Activated CD4-positive, alpha-beta T cell treated with anti-CD3 and anti-CD28 coated beads for 1 hour (primary cell): ENCODE measurements around the gene RHPN2.
"Not testable (repeated sequence)": the region's sequence is repeated elsewhere in the genome, so short reads cannot be mapped to it uniquely, and the experiment has no call there.

Source experiments
- DNase-seq: peaks from one replicate; pipeline ENCODE4 v3.0.0-alpha.2; 2020

The RHPN2 gene

DNA sequence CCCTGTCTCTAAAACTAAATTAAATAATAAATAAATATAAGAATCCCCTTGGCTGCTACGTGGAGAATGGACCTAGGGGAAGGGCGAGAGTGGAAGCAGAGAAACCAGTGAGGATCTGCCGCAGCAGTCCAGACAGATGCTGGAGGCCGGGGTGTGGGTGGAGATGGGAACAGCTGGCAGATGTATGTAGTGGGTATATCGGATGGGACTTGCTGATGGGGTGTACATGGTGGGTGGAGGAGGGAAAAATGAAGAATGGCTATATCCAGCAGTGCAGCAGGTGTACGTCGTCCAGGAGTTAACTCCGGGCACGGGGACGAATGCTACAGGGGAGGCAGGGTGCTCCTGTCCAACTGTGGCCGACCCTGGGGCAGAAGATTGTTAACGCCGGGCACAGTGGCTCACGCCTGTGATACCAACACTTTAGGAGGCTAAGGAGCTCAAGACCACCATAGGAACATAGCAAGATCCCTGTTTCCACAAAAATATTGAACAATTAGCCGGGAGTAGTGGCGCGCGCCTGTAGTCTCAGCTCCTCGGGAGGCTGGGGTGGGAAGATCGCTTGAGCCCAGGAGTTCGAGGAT lies 93.6 kb downstream of the RHPN2 start:
- DNase-seq, result no peak

DNA sequence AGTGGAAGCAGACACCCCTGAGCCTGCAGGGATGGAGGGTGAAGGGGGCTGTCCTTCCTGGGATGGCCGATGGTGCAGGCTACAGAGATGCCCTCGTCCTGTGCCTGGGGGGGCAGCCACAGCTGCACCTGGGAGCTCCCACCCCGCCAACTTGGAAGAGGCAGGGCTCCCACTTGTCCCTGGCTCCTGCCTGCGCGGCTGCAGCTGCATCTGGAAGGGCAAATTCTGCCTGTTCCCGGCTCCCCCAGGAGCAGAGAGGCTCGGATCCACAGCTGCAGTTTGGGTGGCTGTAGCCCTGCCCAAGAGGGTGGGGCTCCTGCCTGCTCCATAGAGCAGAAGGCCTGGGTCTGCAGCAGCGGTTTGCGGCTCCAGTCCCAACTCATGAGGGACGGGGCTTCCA lies 95.1 kb downstream of the RHPN2 start:
- no peak for DNase-seq

DNA sequence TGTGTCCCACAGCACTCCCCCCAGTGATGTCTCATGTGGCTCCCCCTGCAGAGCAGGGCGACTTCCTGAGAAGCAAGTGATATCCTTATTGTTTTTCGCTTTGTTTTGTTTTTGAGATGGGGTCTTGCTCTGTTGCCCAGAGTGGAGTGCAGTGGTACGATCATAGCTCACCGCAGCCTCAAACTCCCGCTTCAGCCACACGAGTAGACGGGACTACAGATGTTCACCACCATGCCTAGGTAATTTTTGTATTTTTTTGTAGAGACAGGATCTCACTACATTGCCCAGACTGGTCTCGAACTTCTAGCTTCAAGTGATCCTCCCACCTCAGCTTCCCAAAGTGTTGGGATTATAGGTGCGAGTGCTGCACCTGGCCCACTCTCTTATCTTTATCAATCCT lies 97.9 kb downstream of the RHPN2 start:
- no peak for DNase-seq

DNA sequence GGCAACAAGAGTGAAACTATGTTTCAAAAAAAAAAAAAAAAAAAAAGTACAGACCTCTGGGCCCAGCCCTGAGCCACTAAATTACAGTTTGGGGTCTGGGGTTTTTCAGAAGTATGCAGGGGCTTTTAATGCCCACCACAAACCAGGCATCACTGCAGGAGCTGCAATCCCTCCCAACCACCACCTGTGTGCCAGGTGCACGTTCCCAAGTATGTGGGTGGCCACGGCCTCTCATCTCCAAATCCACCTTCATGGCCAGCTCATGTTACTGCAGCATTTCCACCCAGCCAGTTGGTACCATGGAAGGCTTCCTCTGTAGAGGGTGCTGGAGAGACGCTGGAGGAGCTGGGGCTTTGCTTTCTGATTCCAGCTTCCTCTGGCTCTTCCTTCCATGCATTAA lies 119.4 kb downstream of the RHPN2 start:
- DNase-seq, result no peak

DNA sequence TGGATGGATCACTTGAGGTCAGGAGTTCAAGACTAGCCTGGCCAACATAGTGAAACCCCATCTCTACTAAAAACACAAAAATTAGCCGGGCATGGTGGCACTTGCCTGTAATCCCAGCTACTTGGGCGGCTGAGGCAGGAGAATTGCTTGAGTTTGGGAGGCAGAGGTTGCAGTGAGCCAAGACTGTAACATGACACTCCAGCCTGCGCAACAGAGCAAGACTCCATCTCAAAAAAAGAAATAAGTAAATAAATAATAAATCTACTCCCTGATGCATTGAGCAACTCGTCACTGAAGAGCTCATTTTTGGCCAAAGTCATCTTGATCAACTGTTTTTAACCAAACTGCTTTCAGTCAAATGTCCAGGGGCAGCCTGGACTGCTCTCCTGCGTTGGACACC lies 123.4 kb downstream of the RHPN2 start:
- not testable (repeated sequence) for DNase-seq

DNA sequence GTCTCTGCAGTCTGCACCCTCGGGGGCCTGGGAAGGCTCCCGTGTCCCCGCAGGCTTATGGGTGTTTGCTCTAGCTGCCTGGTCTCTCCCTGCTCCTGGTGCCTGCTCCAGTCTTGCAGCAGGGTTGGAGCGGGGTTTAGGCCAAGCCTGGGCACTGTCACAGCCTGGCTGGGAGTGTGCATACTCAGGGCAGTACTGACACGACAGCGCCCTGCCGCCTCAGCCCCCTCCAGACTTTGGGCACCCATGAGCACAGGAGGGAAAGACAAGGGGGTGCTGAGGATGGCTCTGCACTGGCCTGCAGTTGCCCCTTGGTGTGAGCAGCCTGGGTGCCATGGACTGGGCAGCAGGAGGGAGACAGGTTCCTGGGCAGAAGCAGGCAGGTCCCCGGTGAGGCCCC lies 128.6 kb downstream of the RHPN2 start:
- DNase-seq, result no peak

DNA sequence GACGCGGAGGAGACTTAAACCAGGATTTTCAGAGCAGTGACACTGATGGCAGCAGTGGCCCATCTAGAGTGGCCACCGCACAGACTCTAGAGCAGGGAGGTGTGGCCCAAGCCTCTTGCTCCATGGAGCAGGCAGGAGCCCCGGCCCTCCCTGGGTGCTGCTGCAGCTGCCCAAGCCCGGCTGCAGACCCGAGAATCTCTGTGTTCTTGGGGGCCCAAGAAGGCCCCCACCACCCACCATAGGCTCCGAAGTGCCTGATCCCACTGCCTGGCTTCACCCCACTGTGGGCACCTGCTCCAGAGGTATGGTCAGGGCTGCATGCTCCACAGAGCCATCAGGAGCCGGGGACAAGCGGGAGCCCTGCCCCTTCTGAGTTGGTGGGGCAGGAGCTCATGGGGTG lies 129.1 kb downstream of the RHPN2 start:
- no peak for DNase-seq

DNA sequence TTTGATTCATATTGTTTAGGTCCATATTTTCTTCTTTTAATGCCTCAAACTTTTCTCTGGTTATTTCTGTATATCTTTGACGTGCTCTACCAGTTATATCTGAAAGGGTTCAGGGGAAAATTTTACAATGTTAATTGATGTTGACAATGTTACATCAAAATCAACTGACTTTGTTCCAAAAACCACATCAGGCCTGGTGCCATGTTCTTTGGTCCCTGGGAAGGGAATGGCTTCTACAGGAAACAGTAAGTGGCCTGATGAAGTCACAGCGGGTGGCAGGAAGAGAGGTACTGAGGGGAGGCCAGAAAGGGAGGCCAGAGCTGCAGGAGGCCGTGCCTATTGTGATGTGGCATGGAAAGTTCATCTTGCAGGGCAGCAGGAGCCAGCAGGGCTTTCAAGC lies 131.1 kb downstream of the RHPN2 start:
- DNase-seq, result no peak

DNA sequence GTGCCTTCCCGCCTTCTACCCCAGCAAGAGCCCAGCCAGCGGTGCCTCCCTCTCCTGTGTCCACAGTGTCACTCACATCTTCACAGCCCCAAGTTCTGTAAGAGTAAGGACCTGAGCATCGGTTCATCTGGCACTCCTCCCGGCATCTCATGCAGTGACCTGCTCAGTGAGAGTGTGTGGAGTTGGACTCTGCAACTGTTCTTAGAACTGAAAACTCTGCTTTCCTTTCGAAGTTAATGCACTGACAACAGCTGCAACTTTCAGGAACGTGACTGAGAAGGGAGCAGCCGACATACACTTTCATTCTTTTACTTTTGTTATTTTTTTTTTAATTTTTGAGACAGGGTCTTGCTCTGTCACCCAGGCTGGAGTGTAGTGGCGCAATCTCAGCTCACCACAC lies 134.1 kb downstream of the RHPN2 start:
- no peak for DNase-seq

DNA sequence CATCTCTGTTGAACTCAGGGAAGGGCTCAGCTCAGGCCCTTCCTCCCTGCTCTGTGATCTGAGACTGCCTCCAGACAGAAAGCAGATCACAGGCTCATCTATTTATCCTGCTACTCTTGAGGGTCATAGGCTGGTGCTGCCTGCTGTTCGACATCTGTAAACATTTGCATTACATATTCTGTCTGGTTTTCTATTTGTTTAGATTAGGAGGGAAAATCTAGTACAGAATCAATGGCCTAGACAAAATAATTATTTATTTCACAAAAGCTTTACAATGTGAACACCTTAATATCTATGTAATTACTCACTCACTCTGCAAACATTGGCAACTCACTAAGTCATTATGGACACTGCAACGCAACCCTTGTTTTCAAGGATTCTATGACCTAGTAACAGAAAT lies 135.9 kb downstream of the RHPN2 start:
- DNase-seq, result no peak
